ENCODE measurements around the gene RFX8.

DNA sequence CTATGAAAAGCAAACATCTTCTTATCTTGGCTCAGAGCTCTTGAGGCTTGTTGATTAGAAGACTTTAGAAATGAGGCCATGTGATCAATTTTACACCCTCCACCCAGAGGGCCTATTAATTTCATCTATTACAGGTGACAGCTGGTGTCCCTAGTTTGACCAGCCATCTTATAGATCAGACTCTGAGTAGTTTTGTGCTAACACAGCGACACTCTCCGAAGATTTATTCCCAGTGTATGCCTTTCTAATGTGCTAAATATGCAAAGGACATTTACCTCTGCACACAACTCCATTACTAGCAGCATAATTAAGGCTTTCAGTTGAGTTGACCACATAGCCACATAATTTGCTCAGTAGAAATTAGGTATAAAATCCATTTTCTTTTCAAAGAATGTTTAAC lies 2.6 kb upstream of the RFX8 start:
- no peak for TF ChIP-seq FOXS1 (CRISPR knock-in tag; IDR thresholded peaks at IDR 0.05)
- TF ChIP-seq RAD21 (conservative IDR thresholded peaks at IDR 0.05 in 1 of 2, IDR thresholded peaks at IDR 0.05 in 1 of 2), result no peak
- TF ChIP-seq REST (IDR thresholded peaks at IDR 0.05), result no peak
- TF ChIP-seq HOXA7 (CRISPR knock-in tag; IDR thresholded peaks at IDR 0.05), result no peak
- no peak for TF ChIP-seq MAFK (IDR thresholded peaks at IDR 0.05; ENCODE audit: partially characterized antibody)
- TF ChIP-seq, protein P1, sequence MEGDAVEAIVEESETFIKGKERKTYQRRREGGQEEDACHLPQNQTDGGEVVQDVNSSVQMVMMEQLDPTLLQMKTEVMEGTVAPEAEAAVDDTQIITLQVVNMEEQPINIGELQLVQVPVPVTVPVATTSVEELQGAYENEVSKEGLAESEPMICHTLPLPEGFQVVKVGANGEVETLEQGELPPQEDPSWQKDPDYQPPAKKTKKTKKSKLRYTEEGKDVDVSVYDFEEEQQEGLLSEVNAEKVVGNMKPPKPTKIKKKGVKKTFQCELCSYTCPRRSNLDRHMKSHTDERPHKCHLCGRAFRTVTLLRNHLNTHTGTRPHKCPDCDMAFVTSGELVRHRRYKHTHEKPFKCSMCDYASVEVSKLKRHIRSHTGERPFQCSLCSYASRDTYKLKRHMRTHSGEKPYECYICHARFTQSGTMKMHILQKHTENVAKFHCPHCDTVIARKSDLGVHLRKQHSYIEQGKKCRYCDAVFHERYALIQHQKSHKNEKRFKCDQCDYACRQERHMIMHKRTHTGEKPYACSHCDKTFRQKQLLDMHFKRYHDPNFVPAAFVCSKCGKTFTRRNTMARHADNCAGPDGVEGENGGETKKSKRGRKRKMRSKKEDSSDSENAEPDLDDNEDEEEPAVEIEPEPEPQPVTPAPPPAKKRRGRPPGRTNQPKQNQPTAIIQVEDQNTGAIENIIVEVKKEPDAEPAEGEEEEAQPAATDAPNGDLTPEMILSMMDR (IDR thresholded peaks at IDR 0.05), result no peak
- no peak for TF ChIP-seq CHD2 (IDR thresholded peaks at IDR 0.05; ENCODE audit: low read length, partially characterized antibody)
- no peak for TF ChIP-seq ZC3H11A (IDR thresholded peaks at IDR 0.05)
- no peak for TF ChIP-seq SMC3 (IDR thresholded peaks at IDR 0.05)
- TF ChIP-seq RFX5 (IDR thresholded peaks at IDR 0.05), result no peak
- no peak for TF ChIP-seq KDM5A (IDR thresholded peaks at IDR 0.05)
- no peak for TF ChIP-seq RCOR1 (IDR thresholded peaks at IDR 0.05; ENCODE audit: low read depth, low read length)
- no peak for TF ChIP-seq POLR2A (IDR thresholded peaks at IDR 0.05; ENCODE audit: low read length)
- TF ChIP-seq CHD4 (IDR thresholded peaks at IDR 0.05; ENCODE audit: borderline replicate concordance), result no peak
